Central memory CD4-positive, alpha-beta T cell (primary cell): ENCODE results near the gene KCNIP4.

Experiments used
- DNase-seq: peaks from one replicate; pipeline ENCODE4 v3.0.0; 2022

KCNIP4 gene

DNA sequence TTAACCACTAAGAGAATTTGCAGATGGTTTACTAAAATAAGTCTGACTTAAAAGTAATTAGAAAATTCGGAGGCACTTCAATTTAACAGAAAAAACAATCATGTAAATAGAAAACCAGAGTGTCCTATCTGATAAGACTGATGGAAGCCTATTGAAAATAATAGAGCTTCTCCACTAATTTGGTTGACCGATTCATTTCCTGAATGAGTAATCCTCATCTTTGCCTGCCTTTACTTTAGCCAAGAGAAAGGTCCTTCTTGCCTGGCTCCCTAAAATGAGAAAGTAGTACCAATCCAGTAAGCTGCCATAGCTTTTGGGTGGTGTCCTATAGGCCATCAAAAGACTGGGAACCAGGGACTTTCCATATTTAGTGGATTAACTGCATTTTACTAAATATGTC, 48.4 kb downstream of the KCNIP4 start:
- DNase-seq = no peak

DNA sequence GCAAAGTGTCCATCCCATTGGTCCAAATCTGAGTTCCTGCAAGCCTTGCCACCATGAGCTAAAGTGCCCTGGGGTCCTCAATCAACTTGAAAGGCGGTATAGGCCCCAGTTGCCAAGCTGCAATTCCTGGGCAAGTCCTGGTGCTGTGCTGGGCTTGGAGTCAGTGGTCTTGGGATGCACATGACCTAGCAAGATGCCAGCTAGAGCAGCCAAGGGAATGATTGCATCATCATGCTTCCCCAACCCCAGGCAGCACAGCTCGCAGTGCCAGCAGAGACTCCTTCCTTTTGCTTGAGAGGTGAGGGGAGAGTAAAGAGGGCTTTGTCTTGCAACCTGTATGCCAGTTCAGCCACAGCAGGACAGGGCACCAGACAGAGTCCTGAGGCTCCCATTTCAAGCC, 50.5 kb downstream of the KCNIP4 start:
- DNase-seq = no peak

DNA sequence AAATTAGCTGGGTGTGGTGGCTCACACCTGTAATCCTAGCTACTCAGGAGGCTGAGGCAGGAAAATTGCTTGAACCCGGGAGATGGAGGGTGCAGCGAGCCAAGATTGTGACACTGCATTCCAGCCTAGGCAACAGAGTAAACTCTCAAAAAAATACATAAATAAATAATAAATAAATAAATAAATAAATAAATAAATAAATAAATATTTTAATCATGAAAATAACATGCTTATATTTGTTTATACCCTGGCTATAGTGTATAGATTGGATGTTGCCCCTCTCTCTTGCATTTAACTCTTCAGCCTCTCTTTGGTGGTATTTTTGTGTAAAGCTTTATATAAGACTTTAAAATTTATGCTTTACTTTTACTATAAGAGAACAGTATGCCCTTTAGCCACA, 51.8 kb downstream of the KCNIP4 start:
- DNase-seq = no peak

DNA sequence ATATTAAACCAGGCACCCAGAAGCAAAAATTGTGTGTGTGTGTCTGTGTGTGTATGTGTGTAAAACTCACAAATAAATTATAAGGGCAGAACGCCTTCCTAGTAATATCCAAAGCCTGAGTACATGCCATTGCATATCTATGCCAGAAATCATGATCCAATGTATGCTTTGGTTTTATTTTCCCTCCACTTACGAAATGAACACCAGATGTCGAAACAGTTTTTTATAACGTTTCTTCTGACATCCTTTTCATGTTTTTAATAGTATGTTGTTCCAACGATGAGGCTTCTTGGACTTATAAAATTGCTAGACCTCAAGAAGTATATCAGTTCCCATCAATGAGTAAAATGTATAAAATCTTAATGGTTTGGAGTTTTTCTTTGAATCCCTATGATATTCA, 55.4 kb downstream of the KCNIP4 start:
- no peak for DNase-seq

DNA sequence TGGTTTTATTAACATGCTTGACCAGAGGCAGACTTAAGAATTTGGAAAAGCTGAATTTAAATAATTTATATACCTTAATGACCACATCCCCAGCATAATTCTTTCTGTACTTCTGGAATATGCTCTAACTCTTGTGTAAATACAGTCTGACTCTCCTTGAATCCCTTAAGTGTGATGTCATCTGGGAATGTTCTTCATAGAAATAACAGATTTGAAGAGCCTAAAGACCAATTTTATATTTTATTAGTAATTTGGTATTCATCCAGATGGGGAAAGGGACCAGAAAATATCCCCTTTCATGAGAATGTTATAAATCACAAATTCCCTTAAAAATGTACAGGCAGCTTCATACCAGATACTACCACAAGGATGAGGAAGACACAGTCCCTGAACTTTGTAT, 58.3 kb downstream of the KCNIP4 start:
- no peak for DNase-seq

DNA sequence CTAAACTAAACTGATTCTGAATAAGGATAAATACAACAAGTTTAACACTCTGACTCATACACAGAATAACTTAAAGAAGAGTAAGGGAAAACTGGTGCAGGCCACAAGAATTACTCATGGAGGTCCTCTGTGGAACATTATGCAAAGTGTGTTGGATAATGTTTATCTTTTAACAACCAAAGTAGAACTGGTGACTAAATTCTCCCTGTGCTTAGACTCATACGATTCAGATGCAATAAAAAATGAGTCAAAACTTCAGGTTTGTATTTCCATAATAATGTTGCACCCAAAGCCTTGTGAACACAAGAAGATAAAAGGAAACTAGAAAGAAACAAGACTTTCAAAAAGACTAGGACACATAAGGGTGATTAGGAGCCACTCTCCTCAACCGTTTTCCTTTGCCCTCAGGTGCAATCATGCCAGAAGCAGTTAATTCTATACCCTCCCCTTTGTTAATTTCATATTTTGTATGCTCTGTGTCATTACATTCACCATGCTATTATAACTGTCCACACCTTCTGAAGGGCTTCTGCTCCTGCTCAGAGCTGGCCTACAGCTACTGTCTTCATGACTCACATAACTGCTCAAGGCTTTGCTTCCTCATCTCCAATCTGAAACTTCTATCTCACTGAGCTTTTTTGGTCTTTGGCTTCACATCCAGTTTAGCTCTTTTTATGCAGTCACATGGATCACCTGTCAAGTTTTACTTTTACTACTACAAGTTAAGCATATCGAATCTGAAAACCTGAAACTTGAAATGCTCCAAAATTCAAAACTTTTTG, 60.2 kb downstream of the KCNIP4 start:
- no peak for DNase-seq

DNA sequence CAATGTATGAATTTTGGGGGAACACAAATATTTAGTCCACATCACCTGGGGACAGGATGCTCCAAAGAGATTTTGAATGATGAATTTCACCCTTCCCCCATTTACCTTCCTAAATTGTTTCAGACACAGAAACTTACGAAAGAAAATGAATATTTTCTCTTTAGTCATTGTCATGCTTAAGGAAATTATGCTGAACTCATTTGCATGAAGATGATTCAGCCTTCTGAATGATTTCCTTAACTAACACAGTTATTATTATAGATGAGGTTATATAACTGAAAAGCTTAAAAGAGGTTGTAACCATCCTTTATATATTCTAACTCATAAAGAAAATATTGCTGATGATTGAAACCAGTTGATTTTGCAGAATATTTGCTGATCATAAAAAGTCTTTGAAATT, 61.1 kb downstream of the KCNIP4 start:
- no peak for DNase-seq

DNA sequence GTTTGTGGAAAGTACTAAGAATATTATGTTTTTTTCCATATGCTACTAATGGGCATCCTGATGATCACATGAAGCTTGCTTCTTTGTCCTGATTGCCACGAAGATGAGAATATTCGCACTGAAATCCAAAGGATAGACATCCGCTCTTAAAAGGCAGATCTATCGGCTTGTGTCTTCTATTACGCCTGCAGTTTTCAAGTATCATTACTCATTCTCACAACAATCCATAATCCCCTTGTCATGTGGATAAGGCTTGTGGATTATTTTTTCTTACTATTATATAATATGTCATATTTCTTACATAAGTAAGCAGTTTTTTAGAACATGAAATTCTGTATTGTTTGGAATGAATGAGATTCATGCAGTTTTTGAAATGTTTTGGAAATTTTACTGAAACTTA, 62.8 kb downstream of the KCNIP4 start:
- DNase-seq = no peak

DNA sequence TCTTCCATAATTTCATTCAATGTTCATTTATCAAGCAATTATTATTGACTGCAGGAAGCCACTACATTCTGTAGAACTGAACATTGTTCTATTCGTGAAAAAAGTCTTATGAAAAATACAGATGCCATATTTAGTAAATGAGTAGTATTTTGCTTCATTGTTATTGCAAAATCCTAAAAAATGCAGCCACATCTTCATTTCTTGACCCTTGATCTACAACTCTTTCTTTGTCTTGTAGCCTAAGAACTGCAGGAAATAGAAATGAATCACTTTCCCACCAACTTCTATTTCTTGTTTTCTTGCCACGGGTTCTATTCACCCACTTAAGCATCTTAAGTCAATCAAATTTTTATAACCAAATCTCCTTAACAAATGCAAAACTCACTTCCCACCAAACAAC, 63.3 kb downstream of the KCNIP4 start:
- no peak for DNase-seq

DNA sequence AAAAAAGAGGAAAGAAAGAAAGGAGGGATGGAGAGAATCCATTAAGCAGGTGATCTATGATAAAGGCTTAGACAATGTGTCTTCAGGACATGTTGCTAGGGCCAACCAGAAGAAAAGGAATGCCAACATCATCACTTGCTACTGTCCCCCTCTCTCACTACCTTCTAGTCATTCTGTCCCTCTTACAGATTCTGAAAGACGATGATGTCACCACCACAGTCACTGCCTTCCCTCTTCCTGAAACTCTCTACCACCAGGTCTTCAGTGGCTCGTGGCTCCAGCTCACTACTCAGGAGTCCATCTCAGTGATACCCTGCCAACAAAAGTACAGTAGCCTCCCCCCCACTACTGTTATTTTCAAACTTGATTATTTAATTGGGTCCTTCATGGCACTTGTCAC, 64.0 kb downstream of the KCNIP4 start:
- no peak for DNase-seq

DNA sequence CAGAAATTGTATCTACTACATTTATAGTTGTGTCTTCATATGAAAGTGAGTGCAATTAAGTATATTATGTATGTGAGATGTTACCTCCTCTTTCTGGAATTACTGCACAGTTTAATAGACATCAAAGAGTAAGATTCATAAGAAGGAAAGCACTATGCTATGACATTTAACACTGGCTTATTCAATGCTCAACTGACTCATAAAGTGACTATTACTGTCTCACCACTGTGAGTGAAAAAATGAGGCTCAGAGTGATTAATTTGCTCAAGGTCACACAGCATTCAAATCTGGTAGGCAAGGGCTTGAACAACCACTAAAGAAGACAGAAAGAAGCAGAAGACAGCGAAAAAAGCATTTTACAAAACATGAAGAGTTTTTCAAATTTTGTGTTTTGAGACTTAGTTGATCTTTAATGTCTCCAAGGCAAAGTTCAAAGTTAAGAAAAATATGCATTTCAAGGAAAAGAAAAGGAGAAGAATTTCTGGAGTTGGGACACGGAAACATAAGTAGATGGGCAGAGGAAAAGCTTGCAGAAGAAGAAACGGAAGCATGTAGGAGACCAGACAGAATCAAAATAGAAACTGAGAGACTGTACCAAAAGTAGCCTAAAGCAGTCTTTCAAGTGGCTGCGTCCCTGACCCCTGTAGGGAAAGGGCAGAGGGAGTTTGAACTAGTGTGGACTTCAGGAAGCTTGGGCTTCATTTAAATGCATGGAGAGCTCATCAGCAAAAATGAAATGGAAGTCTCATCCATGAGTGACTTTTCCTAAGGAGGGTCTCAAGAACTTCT, 66.3 kb downstream of the KCNIP4 start:
- no peak for DNase-seq

DNA sequence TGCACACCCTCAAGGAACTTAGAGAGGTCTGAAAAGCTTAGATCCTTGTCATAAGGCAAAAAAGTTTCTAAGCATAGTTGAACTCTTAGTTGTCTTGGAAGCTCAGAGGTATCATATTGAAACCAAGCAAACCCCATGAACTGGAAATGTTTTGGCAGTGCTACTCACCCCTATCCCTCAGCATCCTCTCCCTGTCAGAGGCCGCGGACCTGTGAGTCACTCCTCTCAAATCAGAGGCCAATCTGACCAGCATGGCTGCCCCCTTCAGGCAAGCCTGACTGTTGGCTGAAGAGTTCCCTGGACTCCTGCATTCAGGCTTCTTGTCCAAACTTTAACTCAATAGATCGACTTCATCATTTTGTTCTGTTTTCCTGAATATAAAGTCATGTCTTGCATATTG, 69.4 kb downstream of the KCNIP4 start:
- DNase-seq = no peak

DNA sequence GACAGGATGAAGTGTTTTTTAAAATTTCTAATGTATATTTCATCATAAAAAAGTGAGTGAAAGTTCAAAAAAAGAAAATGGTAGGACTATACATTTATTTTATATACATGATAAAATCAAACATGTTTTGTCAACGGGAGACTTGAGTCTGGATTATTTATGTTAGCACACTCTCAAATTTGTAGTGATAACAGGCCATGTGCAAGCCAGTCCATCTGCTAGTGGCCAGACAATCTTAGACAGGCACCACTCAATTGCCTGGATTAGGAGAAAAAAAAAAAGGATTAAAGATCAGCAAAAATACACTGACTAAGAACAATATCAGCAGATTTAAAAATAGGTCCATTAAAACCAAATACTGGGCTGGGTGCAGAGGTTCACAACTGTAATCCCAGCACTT, 71.9 kb downstream of the KCNIP4 start:
- no peak for DNase-seq

DNA sequence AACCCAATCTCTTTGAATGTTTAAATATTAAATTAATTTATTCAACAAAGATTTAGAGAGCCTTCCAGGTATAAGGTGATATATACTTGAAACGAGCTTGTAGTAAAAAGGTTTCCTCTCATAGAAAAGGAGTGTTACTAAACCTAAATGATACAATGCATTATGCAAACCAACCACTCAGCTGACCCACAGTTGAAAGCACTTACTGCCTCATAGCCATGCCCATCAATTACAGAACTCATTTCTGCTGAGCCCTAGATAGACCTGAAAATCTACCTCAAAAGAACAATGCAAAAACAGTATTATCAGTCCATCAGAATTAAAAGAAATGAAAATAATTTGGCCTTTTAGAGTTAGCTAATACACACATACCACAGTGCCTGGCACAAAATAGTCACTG, 75.4 kb downstream of the KCNIP4 start:
- no peak for DNase-seq

DNA sequence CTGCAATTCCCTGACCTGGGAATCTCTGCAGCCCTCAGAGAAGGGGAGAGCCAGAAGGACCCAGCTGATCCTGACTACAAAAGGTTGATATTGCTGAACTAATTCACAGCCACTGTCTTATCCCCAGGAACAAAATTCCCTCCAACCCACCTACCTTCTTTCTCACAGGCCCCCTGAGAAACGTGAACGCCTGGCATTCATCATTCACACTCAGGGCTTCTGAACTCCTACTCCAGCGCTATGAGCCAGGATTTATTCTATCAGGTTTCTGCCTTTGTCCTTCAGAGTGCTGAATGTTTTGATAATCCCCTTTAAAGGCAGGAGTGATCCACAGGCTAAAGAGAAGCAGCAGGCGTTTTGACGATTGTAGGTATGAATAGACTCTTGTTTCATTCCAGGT, 76.5 kb downstream of the KCNIP4 start:
- DNase-seq = no peak

DNA sequence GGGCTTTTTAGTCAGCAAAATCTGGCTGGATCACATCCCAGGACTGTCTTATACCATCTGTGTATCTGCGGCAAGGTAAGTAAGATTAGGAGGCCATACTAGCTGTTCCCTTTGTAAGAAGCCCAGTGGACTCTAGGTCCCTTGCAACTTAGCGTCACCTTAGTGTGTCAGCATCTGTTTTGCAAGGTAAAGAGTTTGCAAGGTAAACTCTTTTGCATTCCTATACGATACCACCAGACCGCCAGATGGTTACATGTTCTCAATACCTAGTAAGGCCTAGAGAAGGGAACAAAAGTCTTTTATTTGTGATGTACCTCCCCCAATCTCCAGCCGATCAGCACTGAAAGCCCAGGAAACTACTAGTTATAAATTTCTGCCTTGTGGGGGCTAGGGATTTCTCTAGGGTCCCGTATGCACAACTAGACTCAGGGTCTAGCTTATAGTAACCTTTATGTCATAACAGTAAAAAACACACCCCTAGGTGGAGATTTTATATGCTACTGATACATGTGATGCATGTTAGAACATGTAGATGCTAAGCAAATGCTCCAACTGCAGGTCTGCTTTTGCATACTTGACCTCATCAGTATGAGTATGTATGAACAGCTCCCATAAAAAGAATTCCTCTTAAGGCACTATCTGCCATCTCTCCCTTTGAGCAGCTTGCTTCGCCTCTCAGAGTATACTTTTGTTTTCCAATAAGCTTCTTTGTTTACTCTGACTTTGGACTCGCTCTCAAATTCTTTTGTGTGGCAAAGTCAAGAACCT, 78.4 kb downstream of the KCNIP4 start:
- no peak for DNase-seq

DNA sequence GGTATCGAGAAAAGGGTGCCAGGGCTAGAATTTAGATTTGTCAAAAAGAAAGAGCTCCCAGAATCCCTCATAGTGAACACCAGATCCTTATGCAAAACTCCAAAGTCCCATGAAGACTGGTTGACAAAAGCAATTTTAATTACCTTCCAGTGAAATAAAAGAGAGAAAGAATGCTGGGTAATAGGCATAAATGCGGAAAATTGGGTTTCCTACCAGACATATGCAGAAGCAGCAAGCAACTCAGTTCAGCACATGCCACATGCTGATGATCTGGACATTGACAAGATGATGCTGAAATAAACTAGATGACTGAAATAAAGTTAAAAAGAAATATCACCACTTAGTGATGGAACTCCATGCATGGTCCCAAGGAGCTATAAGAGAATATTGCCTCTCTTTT, 83.9 kb downstream of the KCNIP4 start:
- no peak for DNase-seq

DNA sequence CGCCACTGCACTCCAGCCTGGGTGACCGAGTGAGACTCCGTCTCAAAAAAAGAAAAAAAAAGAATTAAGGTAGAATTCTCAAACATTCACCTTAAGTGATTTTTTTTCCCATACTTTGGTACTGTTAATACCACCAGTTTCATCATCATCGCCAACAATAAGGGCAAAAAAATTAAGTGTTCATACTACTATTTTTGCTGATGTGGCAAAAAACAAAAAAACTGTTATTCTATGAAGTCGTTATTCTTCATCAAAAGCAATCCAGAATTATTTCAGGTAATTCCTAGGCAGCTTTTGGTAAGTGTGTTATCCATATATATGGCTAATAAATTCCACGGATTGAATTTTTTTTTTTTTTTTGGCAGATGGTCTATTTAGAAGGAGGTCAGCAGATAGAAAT, 85.7 kb downstream of the KCNIP4 start:
- DNase-seq = no peak

DNA sequence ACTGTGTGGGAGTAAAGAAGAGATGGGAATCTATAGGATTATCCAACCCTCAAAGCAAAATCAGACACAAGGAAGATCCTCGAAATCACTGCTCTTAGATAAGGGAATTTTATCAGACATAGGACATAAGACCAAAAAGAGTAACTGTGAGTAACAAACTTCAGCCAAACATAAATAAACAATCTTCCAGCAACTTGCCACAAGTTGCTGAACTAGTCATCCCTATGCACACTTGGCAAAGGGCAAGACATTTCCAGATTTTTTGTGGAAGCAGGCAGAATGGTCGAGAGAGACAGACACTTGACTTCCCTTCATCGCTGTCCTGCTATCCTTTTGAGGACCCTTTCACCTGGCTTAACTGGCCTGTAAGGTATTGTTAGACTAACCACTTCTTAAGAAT, 89.6 kb downstream of the KCNIP4 start:
- no peak for DNase-seq

DNA sequence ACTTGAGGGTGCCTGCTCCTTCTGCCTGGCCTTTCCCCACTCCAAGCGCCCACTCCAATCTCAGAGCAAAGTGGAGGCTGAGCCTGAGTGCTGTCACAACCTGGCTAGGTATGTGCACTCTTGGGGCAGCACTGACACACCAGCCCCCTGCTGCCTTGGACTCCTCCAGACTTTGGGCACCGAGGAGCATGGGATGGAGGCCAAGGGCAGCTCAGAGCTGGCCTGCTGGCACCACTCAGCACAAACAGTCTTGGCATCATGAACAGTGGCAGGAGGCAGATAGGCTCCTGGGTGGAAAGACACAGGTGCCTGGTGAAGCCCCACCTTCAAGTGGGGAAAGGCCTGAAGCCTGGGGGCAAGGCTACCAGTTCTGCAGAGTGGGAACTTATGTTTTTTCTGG, 91.8 kb downstream of the KCNIP4 start:
- DNase-seq = no peak

DNA sequence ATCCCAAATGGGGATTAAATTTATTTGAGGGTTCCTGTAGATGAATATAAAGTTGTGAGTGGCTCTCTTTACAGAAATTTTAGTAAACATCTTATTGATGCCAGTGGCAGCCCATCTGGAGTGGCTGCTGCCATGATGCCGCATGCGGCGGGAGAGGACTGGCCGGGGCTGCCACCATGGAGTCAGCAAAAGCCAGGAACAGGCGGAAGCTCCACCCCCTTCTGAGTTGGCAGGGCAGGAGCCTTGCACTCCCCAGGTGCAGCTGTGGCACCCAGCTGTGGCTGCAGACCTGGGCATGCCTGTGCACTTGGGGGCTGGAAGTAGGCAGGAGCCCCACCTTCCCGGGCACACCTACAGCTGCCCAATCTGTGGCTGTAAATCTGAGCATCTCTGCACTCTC, 92.3 kb downstream of the KCNIP4 start:
- no peak for DNase-seq

DNA sequence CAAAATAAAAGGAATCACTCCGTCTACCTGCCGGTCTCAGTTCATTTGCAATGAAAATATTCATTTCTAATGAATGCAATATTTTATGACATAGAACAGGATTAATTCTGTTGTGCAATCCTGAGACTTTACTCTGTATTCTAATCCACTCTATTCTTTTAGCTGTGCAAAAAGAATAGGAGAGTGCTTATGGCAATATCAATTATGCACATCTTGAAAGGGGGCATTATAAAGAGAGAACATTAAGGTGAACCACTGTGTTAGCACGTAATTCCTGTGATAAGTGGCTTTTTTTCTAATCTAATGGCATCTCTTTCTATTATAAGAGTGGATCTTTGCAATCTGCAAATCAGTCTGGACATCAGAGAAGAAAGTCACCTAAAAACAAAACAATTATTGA, 99.5 kb downstream of the KCNIP4 start:
- no peak for DNase-seq

DNA sequence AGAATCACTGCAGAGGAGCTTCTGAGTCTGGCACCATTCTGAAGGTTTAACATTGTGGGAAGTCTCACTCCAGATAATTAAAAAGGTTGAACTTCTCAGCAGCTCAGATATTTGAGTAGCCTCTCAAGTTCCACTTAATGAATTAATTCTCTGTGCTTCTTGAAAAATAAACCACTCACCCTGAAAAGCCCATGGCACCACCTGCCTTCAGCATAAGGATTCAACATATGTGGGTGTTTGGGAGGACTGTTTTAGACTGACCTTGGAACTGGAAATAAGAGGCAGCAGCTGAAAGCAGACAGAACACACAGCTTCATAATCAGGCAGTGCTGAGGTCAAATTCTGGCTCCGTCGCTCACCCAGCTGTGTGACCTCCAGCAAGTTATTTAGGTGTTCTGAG, 100.6 kb downstream of the KCNIP4 start:
- no peak for DNase-seq

DNA sequence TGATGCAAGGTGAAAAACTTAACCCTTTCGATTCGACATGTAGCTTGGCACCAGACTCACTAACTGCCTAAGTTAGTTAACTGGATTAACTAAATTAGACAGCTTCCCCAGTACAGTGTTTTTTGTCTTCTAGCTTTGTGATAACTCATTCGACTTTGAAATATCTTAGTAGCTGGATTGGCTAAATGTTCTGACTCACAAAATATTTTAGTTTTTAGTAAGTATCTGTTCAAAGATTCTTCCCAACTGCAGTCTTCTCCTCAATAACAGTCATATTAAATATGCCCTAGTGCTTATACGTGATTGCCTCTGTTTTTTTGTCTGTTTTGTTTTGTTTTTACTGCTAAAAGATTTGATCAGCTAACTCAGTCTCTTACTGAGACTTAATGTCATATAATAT, 102.9 kb downstream of the KCNIP4 start:
- DNase-seq = no peak
